ENCODE results near the gene ARGFX.
A peak's percentile ranks its signal among the peaks of the same experiment; 100 is the strongest.
"Not testable (repeated sequence)": the region's sequence is repeated elsewhere in the genome, so short reads cannot be mapped to it uniquely, and the experiment has no call there.

The ARGFX gene

DNA sequence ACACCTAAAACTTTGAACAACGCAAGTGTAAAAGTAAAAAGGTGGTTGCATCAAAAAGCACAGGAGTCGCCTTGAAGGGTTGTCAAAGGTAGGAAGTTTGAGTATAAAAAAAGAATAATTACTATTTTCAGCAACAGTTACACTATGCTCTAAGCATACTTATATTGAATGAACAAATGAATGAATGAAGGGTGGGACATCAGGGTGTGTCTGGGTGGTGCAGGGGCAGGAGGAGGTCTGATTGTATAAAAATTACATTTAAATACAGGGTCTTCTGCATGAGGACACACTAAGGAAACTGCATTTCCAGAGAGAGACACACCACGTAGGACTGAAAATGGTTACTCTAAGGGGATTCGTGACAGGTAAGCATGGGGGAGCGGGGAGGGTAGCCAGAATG, at the start of gene ARGFX:
Gene ARGFX (plus strand): TSS at position 301 of the 400 bp plus-strand sequence. CDS start 2,765 bp downstream, outside the sequence.
- no peak for DNase-seq

DNA sequence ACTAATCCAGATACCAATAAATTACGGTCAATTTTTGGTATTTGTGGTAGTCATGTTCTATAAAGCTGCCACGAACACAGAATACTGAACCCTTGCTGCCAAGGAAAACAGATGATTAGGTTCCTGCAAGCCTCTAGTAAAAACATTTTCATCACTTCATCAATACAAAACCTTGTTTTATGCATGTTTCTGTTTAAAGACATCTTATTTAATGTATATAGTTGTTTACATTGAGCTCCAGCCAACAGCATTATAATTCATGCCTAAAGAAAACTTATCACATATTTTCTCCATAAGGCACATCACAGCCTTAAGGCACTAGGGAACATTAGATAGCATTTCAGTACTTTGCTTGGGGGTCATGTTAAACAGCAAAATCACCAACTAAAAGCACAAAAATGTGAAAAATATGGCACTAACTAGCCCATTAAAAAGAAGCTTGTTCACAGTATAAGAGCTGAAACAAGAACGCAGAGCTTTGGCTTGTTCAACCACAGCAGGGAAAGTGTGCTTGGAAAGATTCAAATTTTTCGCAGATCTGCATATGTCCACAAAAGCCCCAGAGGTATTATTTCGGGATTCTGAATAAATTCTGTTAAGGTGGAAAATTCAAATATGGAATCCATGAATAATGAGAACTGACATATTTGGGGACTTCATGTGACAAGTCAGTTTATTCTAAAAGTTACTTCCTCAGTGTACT, 49.6 kb upstream of the ARGFX start:
- DNase-seq: no peak

DNA sequence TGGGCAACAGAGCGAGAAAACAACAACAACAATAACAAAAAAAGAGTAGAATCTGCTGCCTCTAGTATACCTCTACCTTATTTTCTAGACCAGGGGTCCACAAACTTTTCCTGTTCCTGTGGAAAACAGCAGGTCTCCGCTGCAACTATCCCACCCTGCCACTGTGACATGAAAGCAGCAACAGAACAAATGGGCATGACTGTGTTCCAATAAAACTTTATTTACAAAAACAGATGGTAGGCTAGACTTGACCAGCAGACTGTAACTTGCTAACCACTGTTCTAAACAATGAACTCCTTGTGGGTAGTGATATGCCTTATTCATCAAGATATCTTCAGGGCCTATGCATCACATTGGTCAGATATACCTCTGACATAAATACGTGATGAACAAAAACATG, 47.2 kb upstream of the ARGFX start:
- DNase-seq: no peak

DNA sequence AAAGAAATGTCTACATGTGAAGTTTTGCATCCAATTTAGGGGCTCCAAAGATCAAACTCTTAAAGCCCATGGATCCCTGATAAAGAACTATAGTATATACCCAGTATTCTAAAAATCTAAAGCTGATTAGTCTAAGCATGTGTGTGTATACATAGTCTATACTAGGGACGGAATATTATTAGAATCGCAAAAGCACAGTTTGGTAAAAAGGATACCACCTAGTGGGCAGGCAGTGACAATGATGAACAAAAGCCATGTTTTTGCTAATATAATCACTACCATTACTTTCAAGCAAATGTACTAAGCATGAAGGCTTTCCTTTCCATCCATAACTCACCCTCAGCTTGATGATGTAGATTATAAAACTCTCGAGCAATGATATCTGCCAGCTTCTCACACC, 38.4 kb upstream of the ARGFX start:
- DNase-seq: no peak

DNA sequence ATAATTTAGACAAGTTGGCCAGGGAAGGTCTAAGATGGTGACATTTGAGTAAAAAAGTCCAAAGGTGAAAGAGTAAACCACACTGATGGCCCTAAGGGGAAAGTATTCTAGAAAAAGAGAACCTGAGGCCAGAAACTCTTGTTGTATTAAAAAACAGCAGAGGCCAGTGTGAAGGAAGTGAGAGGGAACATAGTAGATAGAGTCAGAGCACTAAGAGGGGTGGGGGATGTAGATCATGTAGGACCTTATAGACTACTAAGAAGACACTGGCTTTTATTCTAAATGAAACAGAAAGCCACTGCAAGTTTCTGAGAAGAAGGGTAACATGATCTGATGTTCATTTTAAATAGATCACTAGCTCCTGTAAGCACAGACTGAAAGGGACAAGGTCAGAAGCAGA, 36.5 kb upstream of the ARGFX start:
- DNase-seq: no peak

DNA sequence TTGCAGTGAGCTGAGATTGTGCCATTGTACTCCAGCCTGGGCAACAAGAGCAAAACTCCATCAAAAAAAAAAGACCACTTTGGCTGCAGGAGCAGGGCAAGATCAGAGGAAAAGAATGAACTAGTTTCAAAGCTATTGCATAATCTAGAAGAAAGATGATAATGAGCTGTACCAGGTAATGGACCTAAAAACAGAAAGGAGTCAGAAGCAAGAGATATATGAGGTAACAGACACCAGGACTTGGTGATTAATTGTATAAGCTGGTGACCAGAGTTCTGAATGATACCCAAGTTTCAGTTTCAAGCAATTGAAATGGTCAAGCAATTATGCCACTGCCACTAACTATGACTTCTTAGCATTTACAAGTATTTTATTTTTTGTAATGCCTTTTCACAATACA, 24.8 kb upstream of the ARGFX start:
- DNase-seq: no peak

DNA sequence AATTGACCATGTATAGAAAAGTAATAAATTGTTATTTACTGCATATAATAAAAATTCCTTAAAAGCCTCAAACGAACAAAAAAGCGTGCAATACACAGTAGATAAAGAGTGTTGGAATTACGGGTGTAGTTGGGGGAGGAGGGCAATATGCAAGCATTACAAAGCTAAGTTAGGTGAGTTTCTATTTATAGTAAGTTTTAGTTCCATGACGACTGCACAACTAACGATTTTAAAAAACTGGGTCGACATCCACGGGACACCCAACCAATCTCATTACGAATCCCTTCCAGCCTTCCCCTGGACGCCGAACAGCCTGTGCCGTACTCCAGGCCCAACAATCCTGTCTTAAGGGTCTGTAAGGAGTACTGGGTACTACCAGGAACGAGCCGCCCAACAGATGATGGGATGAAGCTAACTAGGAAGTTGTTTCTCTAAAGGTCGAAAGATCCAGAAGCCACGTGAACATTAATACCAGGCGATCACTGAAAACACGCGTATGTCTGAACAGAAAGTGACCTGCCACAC, 22.6 kb upstream of the ARGFX start:
- DNase-seq: no peak

DNA sequence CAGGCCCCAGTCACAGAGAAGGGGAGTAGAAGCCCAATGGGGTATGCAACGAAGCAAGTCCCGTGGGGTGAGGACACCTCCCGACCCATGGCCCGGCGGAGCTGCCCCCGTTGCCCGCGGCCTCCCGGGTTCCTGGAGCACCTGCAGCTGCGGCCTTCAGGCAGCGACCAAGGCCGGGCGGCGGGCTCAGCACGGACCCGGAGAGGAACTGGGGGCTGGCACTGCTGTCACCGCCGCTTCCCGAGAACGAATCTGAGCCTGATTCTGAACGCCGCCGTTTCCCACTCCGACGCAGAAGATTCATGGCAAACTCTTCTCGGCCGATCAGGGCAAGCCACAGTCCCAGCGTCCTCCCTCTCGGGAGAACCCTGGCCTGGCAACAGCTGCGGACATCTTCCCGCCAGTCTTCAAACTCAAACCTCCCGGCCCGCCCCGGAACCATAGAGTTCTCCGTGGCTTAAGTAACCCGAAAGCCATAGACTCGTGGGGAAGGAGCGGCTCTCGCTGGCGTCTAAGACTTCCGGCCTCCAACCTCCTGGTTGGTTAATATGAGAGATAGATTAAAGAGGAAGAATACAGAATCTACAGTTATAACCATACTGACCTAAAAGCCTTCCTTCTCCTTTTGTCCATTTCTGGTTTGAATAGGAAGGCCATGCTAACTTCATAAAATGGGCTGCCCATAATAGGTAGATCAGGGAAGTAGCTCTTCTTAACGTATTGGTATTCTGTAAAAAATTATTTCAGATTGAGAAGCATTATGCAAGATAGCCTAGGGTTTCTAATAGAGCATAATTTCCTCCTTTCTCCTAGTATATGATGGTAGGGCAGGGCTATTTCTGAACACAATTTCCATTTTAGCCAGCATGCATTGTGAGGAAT, 21.9 kb upstream of the ARGFX start, which contains the start of gene POLQ:
Gene POLQ (minus strand): TSS at position 415 of the 882 bp plus-strand sequence. CDS start 111 bp downstream, at position 304.
- peak; percentile 88 to 90 for DNase-seq

DNA sequence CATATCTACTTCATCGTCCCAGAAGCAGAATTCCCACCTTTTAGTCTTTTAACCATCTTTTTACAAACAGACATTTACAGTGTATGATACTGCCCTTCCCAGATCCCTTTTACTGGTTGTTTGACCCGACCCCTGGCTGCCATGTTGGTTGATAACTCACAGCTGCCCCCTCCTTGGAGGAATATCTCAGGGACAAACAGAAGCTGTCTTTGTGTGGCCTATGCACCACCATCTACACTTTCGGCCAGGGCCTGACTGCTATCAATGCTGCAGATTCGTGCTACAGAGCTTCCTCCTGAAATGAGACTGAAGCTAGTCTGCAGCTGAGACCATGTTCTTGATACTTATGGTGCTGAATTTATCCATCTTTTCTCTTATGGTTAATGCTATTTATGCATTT, 15.4 kb upstream of the ARGFX start:
- no peak for DNase-seq

DNA sequence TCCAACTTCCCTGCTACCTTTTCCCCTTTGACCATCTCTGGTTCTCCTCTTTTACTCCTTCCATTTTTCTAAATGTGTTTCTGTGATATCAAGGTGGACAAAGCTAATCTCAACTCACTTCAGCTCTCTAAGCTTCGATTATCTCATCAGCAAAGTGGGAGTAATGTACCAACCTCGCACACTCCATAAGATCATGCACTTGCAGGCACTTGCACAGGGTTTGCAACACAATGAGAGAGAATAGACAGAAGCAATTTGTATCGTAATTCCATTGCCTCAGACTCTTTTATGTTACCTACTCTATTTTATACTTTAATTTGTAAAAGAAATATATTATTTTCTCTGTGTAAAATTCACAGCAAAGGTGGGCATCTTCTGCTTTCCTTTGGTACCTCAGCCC, 15.0 kb upstream of the ARGFX start:
- DNase-seq: no peak

DNA sequence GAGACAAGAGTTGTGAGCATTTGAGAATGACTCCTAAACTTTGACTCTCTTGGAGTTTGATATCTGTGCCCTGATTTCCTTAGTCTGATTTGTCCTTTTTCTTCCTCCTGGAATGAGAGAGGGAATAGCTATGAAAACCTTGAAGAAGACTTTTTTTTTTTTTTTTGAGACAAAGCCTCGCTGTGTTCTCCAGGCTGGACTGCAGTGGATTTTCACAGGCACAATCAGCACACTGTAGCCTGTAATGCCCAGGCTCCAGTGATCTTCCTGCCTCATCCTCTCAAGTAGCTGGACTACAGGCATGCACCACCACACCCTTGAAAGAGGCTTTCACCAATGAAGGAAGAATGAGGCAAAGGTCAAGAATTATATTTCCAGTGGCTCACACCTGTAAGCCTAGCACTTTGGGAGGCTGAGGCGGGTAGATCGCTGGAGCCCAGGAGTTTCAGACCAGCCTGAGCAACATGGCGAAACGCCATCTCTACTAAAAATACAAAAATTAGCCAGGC, 10.3 kb upstream of the ARGFX start:
- DNase-seq: no peak

DNA sequence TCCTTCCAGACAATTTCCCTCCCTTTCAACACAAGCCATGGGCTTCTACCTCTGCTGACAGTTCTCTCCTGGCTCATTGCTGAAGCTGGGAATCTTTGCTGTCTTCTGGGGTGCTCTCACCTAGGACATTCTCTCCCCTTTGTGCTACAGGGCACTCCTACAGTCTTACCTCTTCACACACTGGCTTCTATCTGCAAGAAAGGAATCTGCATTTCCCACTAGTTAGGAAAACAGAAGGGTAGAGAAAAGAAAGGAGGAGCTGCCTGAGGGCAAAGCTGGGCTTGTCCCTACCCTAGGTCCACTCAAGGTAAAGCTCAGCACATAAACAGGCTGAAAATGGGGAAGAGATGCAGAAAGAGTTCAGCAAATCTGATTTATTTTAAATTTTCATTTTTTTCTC, 5.6 kb upstream of the ARGFX start:
- DNase-seq: no peak

DNA sequence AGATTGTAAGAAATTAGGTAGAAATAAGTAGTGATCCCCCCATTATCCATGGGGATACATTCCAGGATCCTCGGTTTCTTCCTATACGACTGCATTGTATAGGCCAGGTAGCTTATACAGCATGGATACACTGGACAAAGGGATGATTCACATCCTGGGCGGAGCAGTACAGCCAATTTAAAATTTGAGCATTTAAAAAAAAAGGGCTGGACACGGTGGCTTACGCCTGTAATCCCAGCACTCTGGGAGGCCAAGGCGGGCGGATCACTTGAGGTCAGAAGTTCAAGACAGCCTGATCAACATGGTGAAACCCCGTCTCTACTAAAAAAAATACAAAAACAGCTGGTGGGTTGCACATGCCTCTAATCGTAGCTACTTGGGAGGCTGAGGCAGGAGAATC, 976 bp upstream of the ARGFX start:
- DNase-seq: no peak

DNA sequence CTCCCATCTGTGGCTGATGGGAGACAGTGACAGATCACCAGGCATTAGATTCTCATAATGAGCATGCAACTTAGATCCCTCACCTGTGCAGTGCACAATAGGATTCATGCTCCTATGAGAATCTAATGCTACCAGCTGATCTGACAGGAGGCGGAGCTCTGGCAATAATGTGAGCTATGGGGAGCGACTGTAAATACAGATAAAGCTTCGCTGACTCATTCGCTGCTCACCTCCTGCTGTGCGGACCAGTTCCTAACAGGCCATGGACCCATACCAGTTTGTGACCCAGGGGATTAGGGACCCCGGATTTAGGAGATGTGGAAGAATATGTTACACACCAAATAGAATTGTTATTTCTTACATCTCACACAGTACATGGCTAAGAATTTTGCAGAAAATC, 6.7 kb downstream of the ARGFX start:
- DNase-seq: no peak

DNA sequence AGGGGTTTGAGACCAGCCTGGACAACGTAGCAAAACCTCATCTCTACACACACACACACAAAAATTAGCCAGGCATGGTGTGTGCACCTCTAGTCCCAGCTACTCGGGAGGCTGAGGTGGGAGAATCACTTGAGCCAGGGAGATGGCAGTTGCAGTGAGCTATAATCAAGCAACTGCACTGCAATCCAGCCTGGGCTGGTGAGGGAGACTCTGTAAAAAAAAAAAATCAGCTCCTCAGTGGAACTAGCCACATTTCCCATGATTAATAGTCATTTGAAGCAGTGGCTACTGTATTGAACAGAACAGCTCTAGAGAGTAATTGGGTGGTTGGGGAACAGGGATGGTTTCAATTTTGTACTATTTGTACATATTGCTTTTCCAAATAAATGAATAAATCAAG, 13.9 kb downstream of the ARGFX start:
- DNase-seq: no peak

DNA sequence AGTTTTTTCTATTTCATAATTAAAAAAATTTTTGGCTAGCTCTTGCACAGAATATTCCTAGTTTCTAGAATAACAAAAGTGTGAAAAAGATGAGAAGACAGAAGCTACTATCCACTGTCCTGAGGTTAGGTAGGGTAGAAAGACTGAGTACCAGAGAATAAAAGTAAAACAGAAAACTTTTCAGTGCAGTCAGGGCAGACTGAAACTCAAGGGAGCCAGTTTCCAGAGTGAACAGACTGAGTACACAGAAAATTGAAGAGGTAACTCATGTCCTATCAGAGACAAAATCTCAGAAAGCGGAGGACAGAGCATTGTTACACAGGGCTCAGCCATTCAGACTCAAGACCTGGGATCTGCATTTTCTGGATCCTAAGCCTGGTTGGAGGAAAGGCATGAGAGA, 16.7 kb downstream of the ARGFX start:
- DNase-seq: no peak

DNA sequence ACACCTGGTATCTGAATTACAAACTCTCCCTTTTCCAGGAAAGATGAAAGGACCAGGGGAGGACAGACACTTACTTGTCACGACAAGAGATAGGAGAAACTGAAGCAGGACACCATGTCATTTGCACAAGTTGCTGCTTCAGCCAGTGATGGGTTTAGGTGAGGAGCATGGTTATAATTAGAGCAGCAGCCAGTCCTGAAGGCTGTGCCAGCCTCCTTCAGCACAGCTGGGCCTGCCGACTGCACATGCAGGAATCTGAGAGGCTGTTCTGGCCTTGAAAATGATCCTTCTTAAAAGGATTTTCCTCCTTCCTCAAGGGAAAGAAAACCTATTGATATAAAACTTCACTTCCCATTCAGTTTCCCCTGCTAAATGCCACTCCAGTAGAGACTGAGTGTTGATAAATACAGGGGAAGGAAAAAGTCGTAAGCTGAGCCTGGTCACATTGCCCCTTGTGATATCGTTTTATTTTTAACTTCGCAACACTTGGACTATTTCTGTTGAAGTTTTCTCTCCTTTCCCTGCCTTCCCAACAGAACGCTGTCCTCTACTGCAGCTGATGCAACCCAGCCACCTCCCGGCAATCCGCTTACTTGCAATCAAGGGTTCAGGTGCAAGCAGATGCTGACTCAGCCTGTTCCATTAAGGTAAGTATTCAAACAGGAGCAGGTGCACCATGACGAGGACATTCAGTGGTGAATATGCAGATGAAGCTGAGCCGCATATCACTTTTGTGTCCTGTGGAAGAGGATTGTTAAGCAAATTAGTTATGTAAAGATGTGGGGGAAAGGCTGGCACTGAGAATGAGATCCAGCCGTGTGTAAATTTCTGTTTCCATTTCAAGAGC, 25.3 kb downstream of the ARGFX start, which contains the start of gene FBXO40:
Gene FBXO40 (plus strand): TSS at position 524 of the 847 bp plus-strand sequence. CDS start 27,197 bp downstream, outside the sequence.
- no peak for DNase-seq

DNA sequence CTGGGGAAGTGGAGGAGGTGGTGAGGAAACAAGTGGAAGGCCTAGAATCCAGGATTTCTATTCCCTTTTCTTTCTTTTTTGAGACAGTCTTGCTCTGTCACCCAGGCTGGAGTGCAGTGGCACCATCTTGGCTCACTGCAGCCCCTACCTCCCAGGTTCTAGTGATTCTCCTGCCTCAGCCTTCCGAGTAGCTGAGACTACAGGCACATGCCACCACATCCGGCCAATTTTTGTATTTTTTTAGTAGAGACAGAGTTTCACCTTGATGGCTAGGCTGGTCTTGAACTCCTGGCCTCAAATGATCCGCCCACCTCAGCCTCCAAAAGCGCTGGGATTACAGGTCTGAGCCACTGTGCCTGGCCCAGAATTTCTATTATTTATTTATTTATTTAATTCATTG, 26.1 kb downstream of the ARGFX start:
- not testable (repeated sequence) for DNase-seq

DNA sequence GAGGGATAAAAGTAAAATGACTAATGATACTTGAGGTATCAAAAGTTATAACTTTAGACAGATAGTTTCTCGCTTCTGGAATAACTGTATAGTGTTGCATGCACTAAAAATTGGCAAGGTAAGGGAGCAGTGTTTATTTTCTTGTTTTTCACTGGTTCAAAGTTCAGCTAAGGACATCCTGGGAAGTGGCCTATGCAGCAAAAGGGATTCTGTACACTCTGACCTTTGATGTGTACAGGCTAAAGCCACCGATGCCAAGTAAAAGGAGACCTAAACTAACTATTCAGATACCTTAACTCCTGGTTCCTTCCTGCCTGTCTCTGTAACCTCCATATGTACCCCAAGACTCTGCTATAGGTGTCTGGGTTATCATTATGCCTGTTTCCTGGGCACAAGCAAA, 27.1 kb downstream of the ARGFX start:
- DNase-seq: no peak

DNA sequence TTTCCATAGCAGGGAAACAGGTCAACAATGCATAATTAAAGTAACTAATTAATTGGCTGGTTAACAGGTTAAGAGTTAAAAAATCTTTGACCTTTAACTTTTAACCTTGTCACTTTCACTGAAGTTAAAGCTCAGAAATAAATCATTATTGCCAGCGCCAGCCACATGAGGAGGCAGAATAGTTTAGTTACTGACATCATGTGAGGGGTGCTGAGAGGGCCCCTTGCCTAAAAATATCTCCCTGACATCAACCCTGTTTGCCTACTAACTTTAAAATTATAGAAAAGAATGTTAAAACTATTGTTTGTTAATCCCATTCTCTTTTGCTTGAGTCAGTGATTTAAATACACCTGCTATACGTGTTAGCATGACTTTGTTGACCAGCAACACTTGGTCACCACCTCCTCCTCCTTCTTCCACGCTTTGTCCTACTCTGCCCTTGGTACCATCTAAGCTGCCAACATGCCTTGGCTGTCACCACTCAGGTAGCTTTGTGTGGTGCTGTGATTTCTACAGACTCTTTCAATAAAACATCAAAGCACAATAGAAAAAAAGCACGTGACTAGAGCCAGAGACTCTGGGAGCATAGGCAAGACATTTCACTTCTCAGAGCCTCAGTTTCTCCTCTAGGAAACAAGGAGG, 28.1 kb downstream of the ARGFX start:
- DNase-seq: no peak

DNA sequence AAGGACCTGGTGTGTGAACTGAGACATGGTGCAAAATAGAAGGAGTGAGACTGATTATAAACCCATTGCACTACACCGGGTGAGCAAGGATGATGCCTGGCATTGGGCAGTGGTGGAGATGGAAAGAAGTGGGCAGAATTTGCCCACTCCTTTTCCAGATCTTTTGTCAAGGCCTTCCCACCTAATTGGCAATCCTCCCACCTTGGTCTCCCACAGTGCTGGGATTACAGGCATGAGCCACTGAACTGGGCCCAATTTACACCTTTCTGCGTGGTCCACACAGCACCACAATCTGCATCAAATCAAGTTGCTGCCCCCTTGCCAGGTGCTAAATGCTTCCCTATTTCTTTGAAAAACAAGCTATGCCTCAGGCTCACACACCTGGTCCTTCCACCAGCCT, 30.8 kb downstream of the ARGFX start:
- DNase-seq: no peak

DNA sequence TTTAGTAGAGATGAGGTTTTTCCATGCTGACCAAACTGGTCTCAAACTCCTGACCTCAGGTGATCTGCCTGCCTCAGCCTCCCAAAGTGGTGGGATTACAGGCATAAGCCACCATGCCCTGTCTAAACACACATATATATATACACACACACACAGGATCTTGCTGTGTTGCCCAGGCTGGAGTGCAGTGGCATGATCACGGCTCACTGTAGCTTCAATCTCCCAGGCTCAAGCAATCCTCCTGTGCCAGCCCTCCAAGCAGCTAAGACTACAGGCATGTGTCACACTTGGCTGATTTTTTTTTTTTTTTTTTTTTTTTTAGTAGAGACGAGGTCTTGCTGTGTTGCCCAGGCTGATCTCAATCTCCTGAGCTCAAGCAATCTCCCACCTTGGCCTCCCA, 32.2 kb downstream of the ARGFX start:
- not testable (repeated sequence) for DNase-seq

Data from activated T-cell treated with anti-CD3 and anti-CD28 coated beads, Interleukin-2, amount 50 U/mL, for 48 hours (primary cell).